ENCODE data around the gene VPS33A. TPM values are rescaled to one million over a fixed set of nuclear protein-coding genes. Genes with fewer than 3 reads are reported as not detected.

Gene VPS33A
- total RNA-seq, 2 donors from 2014 or later, result 18.6 to 24.0 TPM

DNA sequence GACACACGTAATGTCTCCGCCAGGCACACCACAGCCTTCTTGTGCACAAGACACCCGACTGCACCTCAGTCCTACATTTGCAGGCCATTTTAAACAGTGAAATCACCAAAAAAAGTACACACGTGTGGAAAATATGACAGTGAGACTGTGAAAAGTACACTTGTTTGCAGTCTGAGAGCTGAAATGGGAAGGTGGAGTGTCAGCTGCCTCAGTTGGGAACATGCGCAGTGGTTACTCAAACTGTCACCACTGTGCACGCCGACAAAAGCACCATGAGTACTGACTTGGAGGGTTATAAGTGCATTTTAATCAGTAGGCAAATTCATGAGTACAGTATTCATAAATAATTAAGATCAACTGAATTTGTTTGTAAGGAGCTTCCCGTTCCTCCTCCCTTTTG lies 15.8 kb downstream of the VPS33A start:
- Histone ChIP-seq H3K9ac (ENCODE audit: low read depth in 2 of 2, low read length in 2 of 2) (no peak overlapping the region), H3K4me1 (no peaks in the 10 kb centered on the region), H3K27me3 (no peaks in the 10 kb centered on the region), H3K36me3 (peaks cover 3% of the 10 kb centered on the region), H3K27ac (no peak overlapping the region), H3K9me3 (no peaks in the 10 kb centered on the region), H3K4me3 (no peak overlapping the region)
- TF ChIP-seq, protein P1, sequence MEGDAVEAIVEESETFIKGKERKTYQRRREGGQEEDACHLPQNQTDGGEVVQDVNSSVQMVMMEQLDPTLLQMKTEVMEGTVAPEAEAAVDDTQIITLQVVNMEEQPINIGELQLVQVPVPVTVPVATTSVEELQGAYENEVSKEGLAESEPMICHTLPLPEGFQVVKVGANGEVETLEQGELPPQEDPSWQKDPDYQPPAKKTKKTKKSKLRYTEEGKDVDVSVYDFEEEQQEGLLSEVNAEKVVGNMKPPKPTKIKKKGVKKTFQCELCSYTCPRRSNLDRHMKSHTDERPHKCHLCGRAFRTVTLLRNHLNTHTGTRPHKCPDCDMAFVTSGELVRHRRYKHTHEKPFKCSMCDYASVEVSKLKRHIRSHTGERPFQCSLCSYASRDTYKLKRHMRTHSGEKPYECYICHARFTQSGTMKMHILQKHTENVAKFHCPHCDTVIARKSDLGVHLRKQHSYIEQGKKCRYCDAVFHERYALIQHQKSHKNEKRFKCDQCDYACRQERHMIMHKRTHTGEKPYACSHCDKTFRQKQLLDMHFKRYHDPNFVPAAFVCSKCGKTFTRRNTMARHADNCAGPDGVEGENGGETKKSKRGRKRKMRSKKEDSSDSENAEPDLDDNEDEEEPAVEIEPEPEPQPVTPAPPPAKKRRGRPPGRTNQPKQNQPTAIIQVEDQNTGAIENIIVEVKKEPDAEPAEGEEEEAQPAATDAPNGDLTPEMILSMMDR (IDR thresholded peaks at IDR 0.05), result no peak
- DNase-seq, result no peak
- intact Hi-C loops (cut with DNase I), result no loop called here

DNA sequence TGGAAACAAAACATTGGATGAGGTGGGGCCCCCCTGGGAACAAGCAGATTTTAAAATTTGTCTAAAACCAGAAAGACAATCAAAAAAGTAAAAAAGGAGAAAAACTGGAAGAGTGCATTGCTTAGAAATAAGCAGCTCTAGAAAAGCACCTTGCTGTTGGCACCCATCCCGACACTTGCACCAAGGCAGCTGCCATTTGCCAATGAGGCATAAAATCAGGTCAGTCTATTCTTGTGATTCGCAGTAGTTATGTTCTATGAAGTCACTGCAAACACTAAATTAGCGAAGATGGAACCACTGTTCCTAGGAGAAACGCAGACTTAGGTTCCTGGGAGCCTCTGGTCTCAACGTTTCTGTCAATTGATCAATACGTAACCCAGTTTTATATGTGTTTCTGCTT lies 16.2 kb downstream of the VPS33A start:
- no peaks in the 10 kb centered on the region for H3K9me3 ChIP-seq
- TF ChIP-seq, protein P1 (IDR thresholded peaks at IDR 0.05), result no peak
- DNase-seq, result no peak
- intact Hi-C loops (cut with DNase I), result no loop called here
- H3K4me1 ChIP-seq, result no peaks in the 10 kb centered on the region
- H3K4me3 ChIP-seq, result no peak overlapping the region
- no peaks in the 10 kb centered on the region for H3K27me3 ChIP-seq
- H3K9ac ChIP-seq (ENCODE audit: low read depth in 2 of 2, low read length in 2 of 2), result no peak overlapping the region
- H3K36me3 ChIP-seq, result peaks cover 3% of the 10 kb centered on the region
- H3K27ac ChIP-seq, result no peak overlapping the region

DNA sequence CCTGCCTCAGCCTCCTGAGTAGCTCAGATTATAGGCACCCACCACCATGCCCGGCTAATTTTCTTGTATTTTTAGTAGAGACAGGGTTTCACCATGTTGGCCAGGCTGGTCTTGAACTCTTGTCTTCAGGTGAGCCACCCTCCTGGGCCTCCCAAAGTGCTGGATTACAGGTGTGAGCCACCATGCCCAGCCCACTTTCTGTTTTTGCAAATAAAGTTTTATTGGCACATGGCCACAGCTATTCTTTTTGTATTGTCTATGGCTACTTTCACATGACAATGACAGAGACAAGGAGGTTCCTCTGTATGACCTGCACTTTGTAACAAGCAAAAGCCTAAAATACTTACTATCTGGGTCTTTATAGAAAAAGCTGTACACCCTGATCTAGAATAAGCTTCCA lies 20.7 kb downstream of the VPS33A start:
- no peak overlapping the region for H3K27ac ChIP-seq
- intact Hi-C loops (cut with DNase I), result no loop called here

DNA sequence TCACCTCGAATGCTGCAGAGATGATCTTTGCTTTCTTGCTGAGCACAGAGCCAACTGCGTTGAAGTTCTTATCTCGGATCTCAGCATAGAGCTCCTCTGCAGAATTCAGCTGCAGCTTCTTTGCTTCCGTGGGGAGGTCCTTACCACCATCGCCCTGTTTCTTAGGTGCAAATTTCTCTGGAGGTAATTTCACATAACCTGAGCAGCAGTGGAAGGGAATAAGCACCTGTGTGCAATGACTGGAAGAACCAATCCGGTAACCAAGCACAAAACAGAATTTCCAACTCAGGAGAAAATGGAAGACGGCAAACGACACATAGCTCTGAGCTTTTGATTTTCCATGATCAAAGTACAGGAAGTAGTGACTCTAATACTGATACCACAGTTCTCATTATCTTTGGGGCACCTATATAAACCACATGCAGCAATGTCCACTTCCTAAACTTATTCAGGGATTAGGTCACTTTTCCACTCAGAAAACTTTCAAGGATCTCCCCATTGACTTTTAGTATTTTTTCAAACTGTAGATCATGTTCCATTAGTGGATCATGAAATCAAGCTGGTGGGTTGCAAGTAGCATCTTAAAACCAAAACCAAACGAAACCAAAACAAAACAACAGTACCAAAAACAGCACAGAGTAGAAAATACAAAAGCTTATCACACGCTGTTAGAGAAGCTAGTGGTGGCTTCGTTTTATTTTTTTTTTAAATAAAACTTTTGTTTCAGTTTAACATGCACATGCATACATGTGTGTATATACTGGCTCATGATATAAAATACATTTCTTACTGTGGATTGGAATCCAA lies 21.5 kb downstream of the VPS33A start:
- DNase-seq, result no peak
- Histone ChIP-seq H3K9ac (ENCODE audit: low read depth in 2 of 2, low read length in 2 of 2) (no peak overlapping the region), H3K4me3 (no peak overlapping the region), H3K27me3 (no peaks in the 10 kb centered on the region), H3K36me3 (peaks cover 4% of the 10 kb centered on the region), H3K9me3 (no peaks in the 10 kb centered on the region), H3K27ac (no peak overlapping the region), H3K4me1 (no peaks in the 10 kb centered on the region)
- intact Hi-C loops (cut with DNase I), result no loop called here
- TF ChIP-seq, protein P1 (IDR thresholded peaks at IDR 0.05), result no peak

More for the DNA sequence above, 20.7 kb downstream of the VPS33A start:
- H3K36me3 ChIP-seq, result peaks cover 4% of the 10 kb centered on the region
- no peaks in the 10 kb centered on the region for H3K9me3 ChIP-seq
- no peaks in the 10 kb centered on the region for H3K27me3 ChIP-seq
- no peak overlapping the region for H3K9ac ChIP-seq (ENCODE audit: low read depth in 2 of 2, low read length in 2 of 2)
- TF ChIP-seq, protein P1 (IDR thresholded peaks at IDR 0.05), result no peak
- H3K4me1 ChIP-seq, result no peaks in the 10 kb centered on the region
- no peak for DNase-seq
- no peak overlapping the region for H3K4me3 ChIP-seq

DNA sequence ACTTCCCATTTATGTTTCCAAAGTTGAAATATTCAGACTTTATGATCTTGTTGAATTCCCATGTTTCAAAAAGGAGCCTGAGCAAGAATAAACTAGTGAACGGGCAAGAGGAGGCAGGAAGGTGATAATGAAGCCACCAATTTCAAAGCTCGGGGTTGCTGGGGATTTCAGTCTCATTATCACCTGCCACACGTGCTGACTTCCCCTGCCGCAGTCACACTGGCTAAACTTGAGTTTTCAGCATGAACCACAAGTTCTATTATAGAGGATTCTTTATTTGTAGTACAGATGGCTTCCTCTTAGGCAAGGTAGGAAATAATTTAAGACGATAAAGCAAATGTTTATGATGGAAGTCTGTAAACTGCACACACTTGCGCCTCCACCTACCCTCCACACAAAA lies 22.3 kb downstream of the VPS33A start:
- no peak overlapping the region for H3K9ac ChIP-seq (ENCODE audit: low read depth in 2 of 2, low read length in 2 of 2)

More for the DNA sequence above, 22.3 kb downstream of the VPS33A start:
- intact Hi-C loops (cut with DNase I), result no loop called here
- TF ChIP-seq, protein P1 (IDR thresholded peaks at IDR 0.05), result no peak
- H3K36me3 ChIP-seq, result peaks cover 4% of the 10 kb centered on the region
- H3K4me1 ChIP-seq, result no peaks in the 10 kb centered on the region
- DNase-seq, result no peak
- no peak overlapping the region for H3K4me3 ChIP-seq
- H3K9me3 ChIP-seq, result no peaks in the 10 kb centered on the region
- H3K27me3 ChIP-seq, result no peaks in the 10 kb centered on the region
- H3K27ac ChIP-seq, result no peak overlapping the region
